Middle frontal gyrus (tissue), 1 donor: ENCODE results near the gene GJB2.

Source experiments
- DNase-seq: peaks from one replicate; pipeline ENCODE4 v3.0.0-alpha.2; 2015; ENCODE audit warnings: low spot score; ENCODE audit errors: extremely low spot score

GJB2 gene

GRCh38 chr13:20192158-20192835 lies 441 bp downstream of the GJB2 start:
- DNase-seq, result no peak

- no peak for DNase-seq
Measured at GRCh38 chr13:20191311-20192157, 1.2 kb downstream of the GJB2 start.

- no peak for DNase-seq
Measured at GRCh38 chr13:20190481-20191310, 2.0 kb downstream of the GJB2 start.

GRCh38 chr13:20190076-20190475 lies 2.7 kb downstream of the GJB2 start:
- no peak for DNase-seq

- DNase-seq, result no peak
Measured at GRCh38 chr13:20188667-20189553, 3.8 kb downstream of the GJB2 start.

- DNase-seq, result no peak
Measured at GRCh38 chr13:20186771-20187170, 6.0 kb downstream of the GJB2 start.

GRCh38 chr13:20185366-20186056 lies 7.2 kb downstream of the GJB2 start:
- no peak for DNase-seq

- peak; percentile 52 for DNase-seq
Measured at GRCh38 chr13:20182231-20182846, 10.4 kb downstream of the GJB2 start.

GRCh38 chr13:20181188-20181587 lies 11.6 kb downstream of the GJB2 start:
- no peak for DNase-seq

- DNase-seq, result no peak
Measured at GRCh38 chr13:20178156-20178555, 14.6 kb downstream of the GJB2 start.

- no peak for DNase-seq
Measured at GRCh38 chr13:20177049-20177831, 15.5 kb downstream of the GJB2 start.

- DNase-seq, result no peak
Measured at GRCh38 chr13:20175907-20176652, 16.7 kb downstream of the GJB2 start.

GRCh38 chr13:20175406-20175794 lies 17.3 kb downstream of the GJB2 start:
- no peak for DNase-seq

- no peak for DNase-seq
Measured at GRCh38 chr13:20174656-20175405, 17.9 kb downstream of the GJB2 start.

- DNase-seq, result no peak
Measured at GRCh38 chr13:20173116-20173746, 19.5 kb downstream of the GJB2 start.

GRCh38 chr13:20171364-20171763 lies 21.4 kb downstream of the GJB2 start:
- no peak for DNase-seq

GRCh38 chr13:20170921-20171320 lies 21.8 kb downstream of the GJB2 start:
- DNase-seq, result no peak
